ENCODE measurements around the gene SMYD3. TPM values are rescaled to one million over a fixed set of nuclear protein-coding genes. Genes with fewer than 3 reads are reported as not detected.

SMYD3 gene
- total RNA-seq, 1 experiment from 2014 or later: 25.5 TPM

- Histone ChIP-seq H2BK15ac (ENCODE audit: low read depth, low read length) (no peak overlapping the region), H3K23ac (ENCODE audit: insufficient read length, low read depth, low read length) (no peak overlapping the region), H4K8ac (replicated peaks; ENCODE audit: insufficient read length, low read depth, low read length) (no peak overlapping the region), H2BK5ac (ENCODE audit: insufficient read length, low read length) (no peak overlapping the region), H4K91ac (ENCODE audit: insufficient read length, low read depth, low read length) (no peak overlapping the region), H3K9ac (ENCODE audit: extremely low read depth, insufficient read length, low read length) (no peak overlapping the region), H2BK20ac (ENCODE audit: low read depth, low read length, poor library complexity, severe bottlenecking) (no peak overlapping the region), H3K79me1 (ENCODE audit: insufficient read depth, low read depth, low read length, poor library complexity, severe bottlenecking) (no peaks in the 10 kb centered on the region), H3K56ac (ENCODE audit: insufficient read length, low read depth, low read length) (no peak overlapping the region), H2BK12ac (ENCODE audit: insufficient read length, low read depth, low read length) (no peak overlapping the region), H3K23me2 (ENCODE audit: insufficient read length, low read depth, low read length, poor library complexity, severe bottlenecking) (no peaks in the 10 kb centered on the region), H3K14ac (ENCODE audit: insufficient read depth, low read length) (no peak overlapping the region), H3T11ph (ENCODE audit: low read length) (no peak overlapping the region), H3K4ac (ENCODE audit: low read depth, low read length) (no peak overlapping the region), H2BK120ac (ENCODE audit: low read depth, low read length, poor library complexity, severe bottlenecking) (no peak overlapping the region), H3K18ac (ENCODE audit: insufficient read length, low read depth, low read length) (no peak overlapping the region), H4K20me1 (ENCODE audit: control insufficient read depth, insufficient read depth, insufficient read length) (no peaks in the 10 kb centered on the region), H2AK5ac (ENCODE audit: insufficient read length, low read length) (no peak overlapping the region), H3K79me2 (ENCODE audit: insufficient read depth, low read length) (no peaks in the 10 kb centered on the region), H4K5ac (ENCODE audit: insufficient read length, low read depth, low read length) (no peak overlapping the region), H3K4me2 (ENCODE audit: insufficient read depth, insufficient read length, low read length) (no peak overlapping the region), H3K4me1 (ENCODE audit: insufficient read depth, low read length) (no peaks in the 10 kb centered on the region), H2AFZ (ENCODE audit: low read length) (no peak overlapping the region), H3K27me3 (ENCODE audit: insufficient read depth, low read length) (no peaks in the 10 kb centered on the region), H3K9me3 (ENCODE audit: control insufficient read depth, low read depth, low read length) (no peaks in the 10 kb centered on the region), H3K27ac (ENCODE audit: insufficient read length, low read depth, low read length) (no peak overlapping the region)
- Mint-ChIP-seq H3K27me3 (ENCODE audit: low read depth) (no peaks in the 10 kb centered on the region), H3K36me3 (ENCODE audit: insufficient read depth in 1 of 3, low read depth in 3 of 3) (no peaks in the 10 kb centered on the region), H3K9me3 (no peaks in the 10 kb centered on the region; a peak in 1 of 5 replicates), H3K4me3 (no peak overlapping the region), H3K27ac (no peak overlapping the region), H3K4me1 (peaks cover 0 to 3% of the 10 kb centered on the region in 2 experiments; a peak in 2 of 4 replicates)
- no peak for TF ChIP-seq CTCF (conservative IDR thresholded peaks at IDR 0.05)
- no CpG with 5 or more reads among the region's 6 CpGs for WGBS (ENCODE audit: extremely low coverage, insufficient read length, low lambda C conversion rate)
- no peak for DNase-seq
Observed at GRCh38 chr1:245958016-245958415, 549.1 kb downstream of the SMYD3 start.

All from H9 (cell line).